Activated B cell treated with CpG ODN at 0.5 μM for 24 hours (primary cell): Measurements from ENCODE around the gene NCK2. TPM values are rescaled to one million over a fixed set of nuclear protein-coding genes. Genes with fewer than 3 reads are reported as not detected.

ENCODE experiments used
- ATAC-seq: fragments of 200-7000 bp; cut with Tn5 transposase; one replicate; pipeline ENCODE4 v1.10.0; 2021; ENCODE audit warnings: low read depth, mild to moderate bottlenecking, moderate library complexity
- CTCF ChIA-PET: fragments of 350-600 bp; sonication (Branson Sonifier 250); formaldehyde crosslinking; loops from one replicate; lab custom pipeline; 2021; ENCODE audit warnings: antibody characterized with exemption; lab: Charles Lee
- POLR2A ChIA-PET: fragments of 350-600 bp; sonication (Branson Sonifier 250); formaldehyde crosslinking; loops from one replicate; lab custom pipeline; 2021; ENCODE audit warnings: antibody characterized with exemption; lab: Charles Lee
- DNase-seq: peaks from one replicate; pipeline ENCODE4 v3.0.0; 2022
- H3K27ac Mint-ChIP-seq: one replicate; pipeline ENCODE4 v1.8.0; 2020; ENCODE audit warnings: mixed read lengths
- H3K27me3 Mint-ChIP-seq: one replicate; pipeline ENCODE4 v1.8.0; 2021; ENCODE audit warnings: mixed read lengths
- H3K36me3 Mint-ChIP-seq: one replicate; pipeline ENCODE4 v1.8.0; 2021; ENCODE audit warnings: low read depth, mixed read lengths
- H3K4me1 Mint-ChIP-seq: one replicate; pipeline ENCODE4 v1.8.0; 2021; ENCODE audit warnings: mixed read lengths
- H3K4me3 Mint-ChIP-seq: one replicate; pipeline ENCODE4 v1.8.0; 2020; ENCODE audit warnings: mild to moderate bottlenecking, mixed read lengths
- H3K9me3 Mint-ChIP-seq: one replicate; pipeline ENCODE4 v1.8.0; 2020; ENCODE audit warnings: mixed read lengths
- intact Hi-C: fragments of 100-400 bp; cut with micrococcal nuclease; formaldehyde crosslinking; loops from one replicate; pipeline ENCODE4 v1.15.1; 2024
- total RNA-seq: library from RNA; stranded (reverse); gene quantifications from 2 replicates; pipeline ENCODE4 v1.2.3, GENCODE V29; 2022
- TF ChIP-seq, protein P1 (sequence below): fragments of 200-600 bp; IDR thresholded peaks from one replicate; pipeline ENCODE4 v1.8.0; 2022; ENCODE audit warnings: antibody characterized with exemption, mild to moderate bottlenecking

NCK2 gene
- total RNA-seq, 1 donor from 2014 or later, result 53.4 TPM

GRCh38 chr2:105841551-105841950, 96.8 kb downstream of the NCK2 start:
- DNase-seq, result no peak
- no peaks in the 10 kb centered on the region for H3K27me3 Mint-ChIP-seq
- no peaks in the 10 kb centered on the region for H3K9me3 Mint-ChIP-seq
- TF ChIP-seq, protein P1, sequence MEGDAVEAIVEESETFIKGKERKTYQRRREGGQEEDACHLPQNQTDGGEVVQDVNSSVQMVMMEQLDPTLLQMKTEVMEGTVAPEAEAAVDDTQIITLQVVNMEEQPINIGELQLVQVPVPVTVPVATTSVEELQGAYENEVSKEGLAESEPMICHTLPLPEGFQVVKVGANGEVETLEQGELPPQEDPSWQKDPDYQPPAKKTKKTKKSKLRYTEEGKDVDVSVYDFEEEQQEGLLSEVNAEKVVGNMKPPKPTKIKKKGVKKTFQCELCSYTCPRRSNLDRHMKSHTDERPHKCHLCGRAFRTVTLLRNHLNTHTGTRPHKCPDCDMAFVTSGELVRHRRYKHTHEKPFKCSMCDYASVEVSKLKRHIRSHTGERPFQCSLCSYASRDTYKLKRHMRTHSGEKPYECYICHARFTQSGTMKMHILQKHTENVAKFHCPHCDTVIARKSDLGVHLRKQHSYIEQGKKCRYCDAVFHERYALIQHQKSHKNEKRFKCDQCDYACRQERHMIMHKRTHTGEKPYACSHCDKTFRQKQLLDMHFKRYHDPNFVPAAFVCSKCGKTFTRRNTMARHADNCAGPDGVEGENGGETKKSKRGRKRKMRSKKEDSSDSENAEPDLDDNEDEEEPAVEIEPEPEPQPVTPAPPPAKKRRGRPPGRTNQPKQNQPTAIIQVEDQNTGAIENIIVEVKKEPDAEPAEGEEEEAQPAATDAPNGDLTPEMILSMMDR, result no peak
- ChIA-PET CTCF (no interaction called here), POLR2A (no interaction called here)
- H3K36me3 Mint-ChIP-seq, result peaks cover 29% of the 10 kb centered on the region
- intact Hi-C loops, result no loop called here
- ATAC-seq, result no peak
- H3K27ac Mint-ChIP-seq, result peak overlapping the region; percentile 43
- peaks cover 79% of the 10 kb centered on the region for H3K4me1 Mint-ChIP-seq
- peak overlapping the region; percentile 11 for H3K4me3 Mint-ChIP-seq

GRCh38 chr2:105842555-105842954, 97.8 kb downstream of the NCK2 start:
- peaks cover 77% of the 10 kb centered on the region for H3K4me1 Mint-ChIP-seq
- ChIA-PET POLR2A (interaction anchor here (0.7 kb wide), 1 partner anchor 8 kb away, joined by 3 read pairs; no protein-coding TSS in a partner anchor), CTCF (no interaction called here)
- ATAC-seq (no peak), DNase-seq (no peak)
- no peak overlapping the region for H3K4me3 Mint-ChIP-seq
- H3K27ac Mint-ChIP-seq, result peak overlapping the region; percentile 25
- H3K27me3 Mint-ChIP-seq, result no peaks in the 10 kb centered on the region
- H3K36me3 Mint-ChIP-seq, result peaks cover 34% of the 10 kb centered on the region
- no peaks in the 10 kb centered on the region for H3K9me3 Mint-ChIP-seq
- TF ChIP-seq, protein P1, result no peak
- intact Hi-C loops, result no loop called here

DNA sequence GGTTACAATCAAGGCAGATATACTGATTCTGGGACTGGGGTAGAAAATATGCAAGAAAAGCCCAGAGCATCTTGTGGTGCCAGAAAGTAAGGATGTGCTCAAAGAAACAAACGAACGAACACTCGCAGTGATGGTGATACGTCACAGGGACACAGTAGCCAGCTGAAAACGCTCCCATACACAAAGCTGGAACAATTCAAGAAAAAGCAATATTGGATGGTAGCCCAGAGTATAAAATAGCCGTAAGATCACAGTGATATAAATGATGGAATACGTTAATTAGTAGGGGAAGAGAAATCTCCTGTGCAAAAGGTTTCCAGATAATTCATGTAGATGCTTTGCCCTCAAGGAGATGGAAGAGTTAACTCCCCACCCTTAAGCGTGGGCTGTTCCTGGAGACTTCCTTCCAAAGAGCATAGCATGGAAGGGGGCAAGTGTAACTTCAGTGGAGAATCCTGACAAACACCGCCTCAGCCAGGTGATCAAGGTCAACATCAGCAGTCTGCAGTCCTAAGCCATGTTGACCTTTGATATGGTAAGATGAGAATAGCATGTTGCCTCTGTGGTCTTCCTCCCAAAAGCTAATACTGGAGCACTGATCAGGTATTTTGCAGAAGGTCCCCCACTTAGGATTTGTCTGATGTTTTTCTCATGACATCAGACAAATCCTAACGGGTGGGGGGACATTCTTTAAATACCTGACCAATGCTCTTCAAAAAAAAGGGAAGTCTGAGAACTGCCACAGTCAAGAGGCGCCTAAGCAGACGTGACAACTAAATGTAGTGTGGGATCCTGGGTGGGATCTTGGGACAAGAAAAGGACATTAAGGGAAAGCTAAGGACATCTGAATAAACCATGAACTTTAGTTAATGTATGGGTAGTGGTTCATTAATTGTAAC, 99.0 kb downstream of the NCK2 start:
- DNase-seq, result no peak
- Mint-ChIP-seq H3K27me3 (no peaks in the 10 kb centered on the region), H3K27ac (peak overlapping the region; percentile 16), H3K4me3 (peak overlapping the region; percentile 5), H3K36me3 (peaks cover 41% of the 10 kb centered on the region), H3K4me1 (peaks cover 77% of the 10 kb centered on the region), H3K9me3 (no peaks in the 10 kb centered on the region)
- no peak for ATAC-seq
- ChIA-PET POLR2A (no interaction called here), CTCF (no interaction called here)
- TF ChIP-seq, protein P1, result no peak
- intact Hi-C loops, result no loop called here

- Mint-ChIP-seq H3K27ac (no peak overlapping the region), H3K4me3 (no peak overlapping the region), H3K27me3 (no peaks in the 10 kb centered on the region), H3K36me3 (peaks cover 33% of the 10 kb centered on the region), H3K9me3 (no peaks in the 10 kb centered on the region), H3K4me1 (peaks cover 73% of the 10 kb centered on the region)
- ATAC-seq (no peak), DNase-seq (no peak)
- ChIA-PET CTCF (no interaction called here), POLR2A (no interaction called here)
- intact Hi-C loops, result no loop called here
- TF ChIP-seq, protein P1, result no peak
These were observed 101.3 kb downstream of the NCK2 start for GRCh38 chr2:105845976-105846375.

GRCh38 chr2:105847056-105847455, 102.3 kb downstream of the NCK2 start:
- Mint-ChIP-seq H3K36me3 (peaks cover 31% of the 10 kb centered on the region), H3K4me3 (no peak overlapping the region), H3K4me1 (peaks cover 69% of the 10 kb centered on the region), H3K9me3 (no peaks in the 10 kb centered on the region), H3K27ac (peak overlapping the region; percentile 32), H3K27me3 (no peaks in the 10 kb centered on the region)
- TF ChIP-seq, protein P1, result no peak
- ATAC-seq (no peak), DNase-seq (no peak)
- intact Hi-C loops, result no loop called here
- ChIA-PET POLR2A (no interaction called here), CTCF (no interaction called here)
